Thyroid gland (tissue), 4 donors: ENCODE results near the gene TBPL2. TPM values are rescaled to one million over a fixed set of nuclear protein-coding genes. Genes with fewer than 3 reads are reported as not detected.
"Not testable (repeated sequence)": the region's sequence is repeated elsewhere in the genome, so short reads cannot be mapped to it uniquely, and the experiment has no call there.

ENCODE experiments used
- DNase-seq, 2 donors: peaks; one replicate each; pipeline ENCODE4 v3.0.0-alpha.2; 2019
- H3K27ac ChIP-seq, 3 donors: fragments of 200-600 bp; sonication (generic); 1 replicate in 2 of 3; 2 replicates in 1 of 3; pipeline ENCODE4 v1.5.1; 2016 to 2019; ENCODE audit warnings: mild to moderate bottlenecking in 1 of 3, moderate library complexity in 1 of 3
- H3K27me3 ChIP-seq: fragments of 200-600 bp; sonication (generic); one replicate; pipeline ENCODE4 v1.5.1; 2019
- H3K36me3 ChIP-seq, 2 donors: fragments of 200-600 bp; sonication (generic); one replicate each; pipeline ENCODE4 v1.5.1; 2016 to 2019
- H3K4me1 ChIP-seq, 2 donors: fragments of 200-600 bp; sonication (generic); one replicate each; pipeline ENCODE4 v1.5.1; 2017 to 2019
- H3K4me3 ChIP-seq, 3 donors: fragments of 200-600 bp; sonication (generic); replicated peaks in 1 of 3; 1 replicate in 2 of 3; 2 replicates in 1 of 3; pipeline ENCODE4 v1.5.1; 2016; ENCODE audit warnings: mild to moderate bottlenecking in 1 of 3
- H3K9me3 ChIP-seq: fragments of 200-600 bp; sonication (generic); one replicate; pipeline ENCODE4 v1.5.1; 2017
- CTCF ChIP-seq, 6 experiments: fragments of 200-600 bp in 3 of 6; fragments of 450-650 bp in 3 of 6; sonication (generic) in 3 of 6; IDR thresholded peaks; one replicate each; pipeline ENCODE4 v1.5.1; 2016 to 2019; ENCODE audit warnings: antibody characterized with exemption in 6 of 6, mild to moderate bottlenecking in 2 of 6, inconsistent platforms in 1 of 6, moderate library complexity in 1 of 6
- POLR2A ChIP-seq, 2 donors: fragments of 450-650 bp; IDR thresholded peaks; one replicate each; pipeline ENCODE4 v1.6.1; 2017; ENCODE audit warnings: antibody characterized with exemption in 2 of 2, mild to moderate bottlenecking in 2 of 2, moderate library complexity in 1 of 2
- WGBS, 2 donors: methylation state at CpG; one replicate each; pipeline ENCODE4 v1.1.5; 2017; 5-methylcytosine and 5-hydroxymethylcytosine counted together
- intact Hi-C: fragments of 100-400 bp; cut with DNase I; formaldehyde crosslinking; loops from one replicate; pipeline ENCODE4 v1.15.1; 2023
- total RNA-seq, 4 donors: library from RNA; depleted of rRNA; stranded (reverse); fragments of >200 nt; gene quantifications; one replicate each; pipeline ENCODE4 v1.2.3, GENCODE V29; 2016

Gene TBPL2
- total RNA-seq, 4 donors from 2014 or later = not detected

- WGBS, 2 donors = 78 to 85% methylated on average over 7 of the region's 7 CpGs
- no peaks in the 10 kb centered on the region for H3K27me3 ChIP-seq
- intact Hi-C loops = no loop called here
- H3K9me3 ChIP-seq = no peaks in the 10 kb centered on the region
- H3K36me3 ChIP-seq = no peaks in the 10 kb centered on the region
- no peak overlapping the region for H3K27ac ChIP-seq
- H3K4me3 ChIP-seq = no peak overlapping the region
- no peak for DNase-seq
- TF ChIP-seq POLR2A (IDR thresholded peaks at IDR 0.05) = no peak
- no peak for TF ChIP-seq CTCF (IDR thresholded peaks at IDR 0.05)
- no peaks in the 10 kb centered on the region for H3K4me1 ChIP-seq
Observed at GRCh38 chr14:55473786-55474185, 33.4 kb upstream of the TBPL2 start.

- Histone ChIP-seq H3K4me3 (no peak overlapping the region), H3K4me1 (no peaks in the 10 kb centered on the region), H3K9me3 (no peaks in the 10 kb centered on the region), H3K27me3 (no peaks in the 10 kb centered on the region), H3K27ac (no peak overlapping the region), H3K36me3 (no peaks in the 10 kb centered on the region)
- no peak for DNase-seq
- no peak for TF ChIP-seq POLR2A (IDR thresholded peaks at IDR 0.05)
- 90 to 95% methylated on average over 1 of the region's 1 CpG for WGBS, 2 donors
- intact Hi-C loops = no loop called here
Observed at GRCh38 chr14:55470025-55470424, 29.6 kb upstream of the TBPL2 start.

GRCh38 chr14:55467307-55467706 is 26.9 kb upstream of the TBPL2 start:
- Histone ChIP-seq H3K9me3 (no peaks in the 10 kb centered on the region), H3K36me3 (no peaks in the 10 kb centered on the region), H3K4me1 (no peaks in the 10 kb centered on the region), H3K27ac (no peak overlapping the region), H3K4me3 (no peak overlapping the region), H3K27me3 (no peaks in the 10 kb centered on the region)
- intact Hi-C loops = no loop called here
- TF ChIP-seq CTCF (IDR thresholded peaks at IDR 0.05) (no peak), POLR2A (IDR thresholded peaks at IDR 0.05) (no peak)
- WGBS, 2 donors = 82 to 89% methylated on average over 7 of the region's 7 CpGs
- no peak for DNase-seq

- no peaks in the 10 kb centered on the region for H3K9me3 ChIP-seq
- H3K27me3 ChIP-seq = no peaks in the 10 kb centered on the region
- H3K36me3 ChIP-seq = no peaks in the 10 kb centered on the region
- TF ChIP-seq POLR2A (IDR thresholded peaks at IDR 0.05) (no peak), CTCF (IDR thresholded peaks at IDR 0.05) (no peak)
- H3K4me1 ChIP-seq = peaks cover 12 to 15% of the 10 kb centered on the region in 2 donors
- no peak overlapping the region for H3K27ac ChIP-seq
- intact Hi-C loops = no loop called here
- 73 to 76% methylated on average over 9 of the region's 9 CpGs for WGBS, 2 donors
- no peak overlapping the region for H3K4me3 ChIP-seq
- DNase-seq = no peak
Observed at GRCh38 chr14:55458800-55459515, 18.5 kb upstream of the TBPL2 start.

- Histone ChIP-seq H3K4me3 (no peak overlapping the region), H3K27me3 (no peaks in the 10 kb centered on the region), H3K27ac (no peak overlapping the region), H3K4me1 (peaks cover 12 to 18% of the 10 kb centered on the region in 2 donors), H3K9me3 (no peaks in the 10 kb centered on the region), H3K36me3 (no peaks in the 10 kb centered on the region)
- no peak for DNase-seq
- TF ChIP-seq POLR2A (IDR thresholded peaks at IDR 0.05) = no peak
- no peak for TF ChIP-seq CTCF (IDR thresholded peaks at IDR 0.05)
- intact Hi-C loops = no loop called here
- WGBS, 2 donors = 84% methylated on average over 6 of the region's 6 CpGs
Observed at GRCh38 chr14:55457496-55457895, 17.1 kb upstream of the TBPL2 start.

GRCh38 chr14:55456411-55456810 is 16.0 kb upstream of the TBPL2 start:
- DNase-seq, H3K27me3 ChIP-seq, H3K4me3 ChIP-seq, H3K36me3 ChIP-seq, H3K9me3 ChIP-seq, intact Hi-C loops, H3K27ac ChIP-seq: not testable (repeated sequence)
- WGBS, 2 donors = 92% methylated on average over 24 of the region's 34 CpGs; no CpG with 5 or more reads in 1 of the 2 donors
- peaks cover 12 to 26% of the 10 kb centered on the region in 2 donors for H3K4me1 ChIP-seq
